HG02840 (cell line): ENCODE data around the gene LDLRAP1.

Source experiments
- ATAC-seq: cut with Tn5 transposase; IDR thresholded peaks from one replicate; pipeline ENCODE4 v1.9.1; 2021; ENCODE audit warnings: mild to moderate bottlenecking, moderate library complexity, moderate number of reproducible peaks; ENCODE audit not compliant: unreplicated experiment, low FRiP score

LDLRAP1 gene

DNA sequence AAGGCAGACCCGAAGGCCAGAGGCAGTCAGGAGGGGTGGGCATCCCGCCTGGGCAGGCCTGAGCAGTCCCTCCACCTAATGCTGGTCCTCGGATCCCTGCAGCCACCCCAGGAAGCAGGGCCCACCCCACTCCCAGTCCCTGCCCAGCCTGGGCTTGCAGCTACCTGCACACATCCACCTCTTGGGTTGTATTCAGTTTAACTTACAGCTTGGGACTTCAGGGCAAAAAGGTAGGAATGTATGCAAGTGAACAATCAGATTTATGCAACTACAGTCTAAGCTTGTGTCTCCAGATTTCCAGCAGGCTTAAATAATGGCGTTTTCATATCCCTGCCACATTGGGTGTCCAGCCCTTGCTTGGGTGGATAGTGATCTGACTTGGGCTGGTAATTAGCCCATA, 17.4 kb downstream of the LDLRAP1 start:
- ATAC-seq, result no peak

DNA sequence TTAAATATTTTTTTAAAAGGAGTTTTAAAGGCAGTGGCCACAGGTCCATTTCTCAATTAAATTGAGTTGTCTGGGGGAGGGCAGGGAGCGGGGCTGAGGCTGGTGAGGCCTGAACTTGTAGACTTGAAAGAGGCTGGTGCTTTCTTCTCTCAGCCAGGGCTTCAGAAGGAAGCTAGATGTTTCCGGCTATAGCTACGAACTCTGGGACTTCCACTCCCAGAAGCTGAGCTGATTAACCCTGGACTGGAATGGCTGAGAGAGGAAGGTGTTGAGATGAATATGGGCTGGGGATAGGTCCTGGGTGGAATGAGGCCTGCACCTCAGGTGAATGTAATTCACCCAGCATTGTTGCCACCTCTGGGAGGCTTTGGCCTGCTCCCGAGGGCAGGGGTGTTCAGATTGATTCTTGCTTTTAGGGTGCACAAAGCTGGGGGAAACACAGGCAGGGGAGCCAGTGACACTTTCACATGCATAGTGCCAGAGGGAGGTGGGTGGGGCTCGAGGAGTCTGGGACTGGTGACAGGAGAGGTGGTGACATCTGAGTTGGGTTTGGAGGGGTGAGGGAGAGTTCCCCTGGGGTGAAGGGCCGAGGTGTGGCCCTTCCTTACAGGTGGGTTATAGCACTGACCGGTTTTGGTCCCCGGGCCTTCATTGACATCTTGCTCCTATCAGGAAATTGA, 18.2 kb downstream of the LDLRAP1 start:
- no peak for ATAC-seq

GRCh38 chr1:25562101-25562927, 18.9 kb downstream of the LDLRAP1 start:
- no peak for ATAC-seq

DNA sequence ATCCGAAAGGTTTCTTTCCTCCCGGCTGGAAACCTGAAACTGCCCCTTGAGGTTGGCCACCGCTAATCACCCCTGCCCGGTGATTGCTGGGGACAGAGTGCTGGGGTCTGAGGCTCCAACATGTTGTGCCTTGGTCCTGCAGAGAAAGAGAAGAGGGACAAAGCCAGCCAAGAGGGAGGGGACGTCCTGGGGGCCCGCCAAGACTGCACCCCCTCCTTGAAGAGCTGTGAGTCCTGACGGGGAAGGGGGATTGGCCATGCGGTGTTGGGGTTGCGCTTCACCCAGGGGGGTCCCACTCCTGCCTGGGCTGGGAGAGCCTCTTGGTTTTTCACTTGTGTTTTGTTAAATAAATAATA, 19.5 kb downstream of the LDLRAP1 start:
- no peak for ATAC-seq

GRCh38 chr1:25563330-25564215, 20.2 kb downstream of the LDLRAP1 start:
- ATAC-seq, result no peak

GRCh38 chr1:25564777-25565574, 21.6 kb downstream of the LDLRAP1 start:
- ATAC-seq, result no peak

- ATAC-seq, result no peak
Observed at GRCh38 chr1:25565626-25566025, 22.2 kb downstream of the LDLRAP1 start.

DNA sequence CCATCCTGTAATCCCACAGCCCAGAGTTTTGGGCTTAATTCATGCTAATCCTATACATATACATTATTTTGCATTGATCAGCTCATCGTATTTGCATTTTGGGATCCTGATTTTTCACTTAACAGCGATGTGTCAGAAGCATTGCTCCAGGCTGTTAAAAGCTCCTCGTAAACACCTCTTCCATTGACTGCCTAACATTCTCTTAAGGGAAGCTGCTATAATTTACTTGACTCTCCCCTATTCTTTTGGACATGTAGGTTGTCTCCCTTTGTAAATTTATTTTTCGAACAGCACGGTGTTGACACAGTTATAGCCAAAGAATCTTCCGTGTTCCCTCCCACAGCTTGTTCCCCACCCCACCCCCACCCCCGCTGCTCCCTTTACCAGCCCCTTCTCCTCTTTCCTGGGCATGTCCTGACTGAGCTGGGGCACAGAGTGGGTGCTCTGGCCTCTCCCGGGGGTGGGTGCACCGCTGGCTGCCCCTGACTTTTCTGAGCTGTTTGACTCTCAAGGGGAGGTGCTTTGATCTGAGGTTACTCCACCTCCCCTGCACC, 22.8 kb downstream of the LDLRAP1 start:
- ATAC-seq, result no peak

GRCh38 chr1:25566730-25567341, 23.4 kb downstream of the LDLRAP1 start:
- ATAC-seq, result no peak

DNA sequence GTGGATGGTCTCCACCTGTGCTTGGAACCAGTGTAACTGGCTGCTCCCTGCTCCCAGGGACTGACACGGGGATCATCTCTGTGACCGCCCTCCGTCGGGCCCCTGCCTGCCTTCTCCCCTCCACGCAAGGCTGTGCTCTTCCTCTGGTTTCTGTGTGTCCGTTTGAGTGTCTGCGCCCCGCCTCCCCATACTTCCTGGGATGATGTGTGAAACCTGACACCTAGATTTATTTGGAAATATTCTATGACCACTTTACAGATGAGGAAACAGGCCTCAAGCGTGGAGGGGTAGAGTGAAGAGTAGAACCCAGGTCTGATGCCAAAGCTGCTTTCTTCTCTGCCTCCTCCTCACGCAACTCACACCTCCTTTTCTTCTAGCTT, 24.3 kb downstream of the LDLRAP1 start:
- ATAC-seq, result no peak

- ATAC-seq, result no peak
Observed at GRCh38 chr1:25568090-25568833, 24.9 kb downstream of the LDLRAP1 start.

GRCh38 chr1:25568834-25569596, 25.6 kb downstream of the LDLRAP1 start:
- ATAC-seq, result no peak

- ATAC-seq, result no peak
Observed at GRCh38 chr1:25569597-25570396, 26.4 kb downstream of the LDLRAP1 start.

GRCh38 chr1:25570798-25571521, 27.6 kb downstream of the LDLRAP1 start:
- no peak for ATAC-seq

DNA sequence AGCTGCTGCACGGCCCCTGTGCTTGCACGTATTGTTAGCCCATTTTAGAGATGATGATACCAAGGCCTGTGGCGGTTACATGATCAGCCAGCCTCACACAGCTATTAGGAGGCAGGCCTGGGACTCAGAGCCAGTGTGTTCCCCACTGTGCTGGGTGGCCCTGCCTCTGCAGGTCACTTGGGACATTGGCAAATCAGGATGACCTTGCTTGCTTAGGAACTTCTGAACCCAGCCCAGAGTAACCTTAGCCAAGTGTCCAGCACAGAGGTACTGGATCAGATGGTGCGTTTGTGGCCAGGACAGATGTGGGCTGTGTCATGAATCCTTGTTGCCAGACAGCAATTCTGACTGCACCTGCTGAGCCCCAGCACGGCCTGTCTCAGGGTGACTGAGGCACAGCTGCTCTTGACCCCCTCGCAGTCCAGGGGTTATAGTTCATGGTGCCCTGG, 28.1 kb downstream of the LDLRAP1 start:
- no peak for ATAC-seq

GRCh38 chr1:25572107-25572506, 28.7 kb downstream of the LDLRAP1 start:
- no peak for ATAC-seq
